Fibroblast of gingiva (primary cell): ENCODE results near the gene ADSS2.
A peak's percentile ranks its signal among the peaks of the same experiment; 100 is the strongest.
"Not testable (repeated sequence)": the region's sequence is repeated elsewhere in the genome, so short reads cannot be mapped to it uniquely, and the experiment has no call there.

Experiments used
- DNase-seq: peaks from one replicate; pipeline ENCODE4 v3.0.0-alpha.2; 2011; ENCODE audit warnings: low read depth

Gene ADSS2

GRCh38 chr1:244451539-244451950, at the start of gene ADSS2:
Gene ADSS2, minus strand, starts transcription at chr1:244451909. Its CDS starts 92 bp downstream, at chr1:244451817.
- DNase-seq, result no peak

- not testable (repeated sequence) for DNase-seq
These were observed 48.8 kb upstream of the ADSS2 start for GRCh38 chr1:244500515-244500914.

- not testable (repeated sequence) for DNase-seq
These were observed 47.8 kb upstream of the ADSS2 start for GRCh38 chr1:244499484-244499883.

GRCh38 chr1:244497805-244498204, 46.1 kb upstream of the ADSS2 start:
- DNase-seq, result no peak

- no peak for DNase-seq
These were observed 44.5 kb upstream of the ADSS2 start for GRCh38 chr1:244496186-244496585.

GRCh38 chr1:244494653-244495052, 42.9 kb upstream of the ADSS2 start:
- no peak for DNase-seq

GRCh38 chr1:244484971-244485370, 33.3 kb upstream of the ADSS2 start:
- not testable (repeated sequence) for DNase-seq

- no peak for DNase-seq
These were observed 21.4 kb upstream of the ADSS2 start for GRCh38 chr1:244473059-244473605.

- DNase-seq, result no peak
These were observed 15.0 kb upstream of the ADSS2 start for GRCh38 chr1:244466724-244467123.

- DNase-seq, result peak; percentile 89
These were observed 9.7 kb upstream of the ADSS2 start, which contains the start of gene CATSPERE for GRCh38 chr1:244461245-244462071. Gene CATSPERE, plus strand, starts transcription at chr1:244461273. Its CDS starts 157 bp downstream, at chr1:244461430.

- DNase-seq, result no peak
These were observed 8.5 kb upstream of the ADSS2 start for GRCh38 chr1:244460197-244460596.

GRCh38 chr1:244458781-244459180, 7.1 kb upstream of the ADSS2 start:
- DNase-seq, result no peak

- DNase-seq, result no peak
These were observed 4.9 kb upstream of the ADSS2 start for GRCh38 chr1:244456586-244456985.

- no peak for DNase-seq
These were observed 2.7 kb upstream of the ADSS2 start for GRCh38 chr1:244454412-244454811.

GRCh38 chr1:244451951-244452795, 464 bp upstream of the ADSS2 start:
- DNase-seq, result peak; percentile 99

GRCh38 chr1:244450597-244451538, 841 bp downstream of the ADSS2 start:
- DNase-seq, result peak; percentile 86

GRCh38 chr1:244449936-244450508, 1.7 kb downstream of the ADSS2 start:
- no peak for DNase-seq

- no peak for DNase-seq
These were observed 3.3 kb downstream of the ADSS2 start for GRCh38 chr1:244448279-244449036.

- DNase-seq, result no peak
These were observed 4.2 kb downstream of the ADSS2 start for GRCh38 chr1:244447552-244447951.

GRCh38 chr1:244447024-244447423, 4.7 kb downstream of the ADSS2 start:
- DNase-seq, result no peak
